Breast epithelium (tissue), 3 donors: ENCODE results near the gene TRAF4.

Source experiments
- POLR2A ChIP-seq: fragments of 450-650 bp; IDR thresholded peaks from one replicate; pipeline ENCODE4 v1.6.1; 2016; ENCODE audit warnings: antibody characterized with exemption, mild to moderate bottlenecking, moderate library complexity
- TF ChIP-seq, protein P1 (sequence below), 3 donors: fragments of 450-650 bp; IDR thresholded peaks; one replicate each; pipeline ENCODE4 v1.5.1; 2016 to 2017; ENCODE audit warnings: antibody characterized with exemption in 3 of 3, mild to moderate bottlenecking in 3 of 3, moderate library complexity in 3 of 3

DNA sequence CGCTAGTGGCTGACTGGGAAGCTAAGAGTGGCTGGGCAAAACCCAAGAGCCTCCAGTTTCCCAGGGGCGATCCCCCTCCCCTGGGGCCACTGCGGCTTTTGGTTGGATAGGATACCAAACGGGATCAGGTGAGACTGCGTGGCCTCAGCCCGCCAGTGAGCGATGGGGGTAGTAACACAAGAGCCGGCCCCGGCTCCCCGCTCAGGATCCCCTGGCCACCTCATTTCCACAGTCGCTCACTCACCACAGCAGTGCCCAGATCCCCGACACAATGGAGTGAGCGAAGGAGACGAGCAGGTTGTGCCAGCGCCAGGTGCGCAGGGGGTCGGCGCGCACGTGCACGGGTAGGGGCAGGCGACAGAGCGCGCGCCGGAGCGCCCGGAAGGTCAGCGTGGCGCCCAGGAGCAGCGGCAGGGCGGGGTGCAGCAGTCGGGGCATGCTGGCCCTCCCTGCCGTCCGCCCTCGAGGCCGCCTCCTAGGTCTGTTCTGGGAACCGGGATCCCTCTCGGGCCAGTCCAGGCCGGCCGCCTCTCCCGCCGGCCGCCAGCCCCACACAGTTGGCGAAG lies 18.1 kb upstream of the TRAF4 start:
- TF ChIP-seq, protein P1, sequence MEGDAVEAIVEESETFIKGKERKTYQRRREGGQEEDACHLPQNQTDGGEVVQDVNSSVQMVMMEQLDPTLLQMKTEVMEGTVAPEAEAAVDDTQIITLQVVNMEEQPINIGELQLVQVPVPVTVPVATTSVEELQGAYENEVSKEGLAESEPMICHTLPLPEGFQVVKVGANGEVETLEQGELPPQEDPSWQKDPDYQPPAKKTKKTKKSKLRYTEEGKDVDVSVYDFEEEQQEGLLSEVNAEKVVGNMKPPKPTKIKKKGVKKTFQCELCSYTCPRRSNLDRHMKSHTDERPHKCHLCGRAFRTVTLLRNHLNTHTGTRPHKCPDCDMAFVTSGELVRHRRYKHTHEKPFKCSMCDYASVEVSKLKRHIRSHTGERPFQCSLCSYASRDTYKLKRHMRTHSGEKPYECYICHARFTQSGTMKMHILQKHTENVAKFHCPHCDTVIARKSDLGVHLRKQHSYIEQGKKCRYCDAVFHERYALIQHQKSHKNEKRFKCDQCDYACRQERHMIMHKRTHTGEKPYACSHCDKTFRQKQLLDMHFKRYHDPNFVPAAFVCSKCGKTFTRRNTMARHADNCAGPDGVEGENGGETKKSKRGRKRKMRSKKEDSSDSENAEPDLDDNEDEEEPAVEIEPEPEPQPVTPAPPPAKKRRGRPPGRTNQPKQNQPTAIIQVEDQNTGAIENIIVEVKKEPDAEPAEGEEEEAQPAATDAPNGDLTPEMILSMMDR (IDR thresholded peaks at IDR 0.05) = no peak
- no peak for TF ChIP-seq POLR2A
